K562 (cell line): ENCODE results near the gene BMF. TPM values are rescaled to one million over a fixed set of nuclear protein-coding genes. Genes with fewer than 3 reads are reported as not detected.
"Not testable (repeated sequence)": the region's sequence is repeated elsewhere in the genome, so short reads cannot be mapped to it uniquely, and the experiment has no call there.

ENCODE experiments used
- ATAC-seq: fragments of 200-7000 bp; cut with Tn5 transposase; 3 replicates; pipeline ENCODE4 v1.9.1; 2020; ENCODE audit warnings: moderate library complexity
- BruUV-seq: library from RNA; stranded (reverse); fragments of 400-500 nt; replicated peaks from 2 replicates; lab custom pipeline; 2021; lab: Mats Ljungman, UMichigan
- CTCF ChIA-PET: fragments of 300-600 bp; formaldehyde crosslinking; extraction: SDS; loops from one replicate; lab custom pipeline; 2021; ENCODE audit warnings: low intra/inter-chr PET ratio; lab: Yijun Ruan, JAX
- POLR2A ChIA-PET: fragments of 300-600, 350-650 bp; sonication (Branson Sonifier 250); formaldehyde crosslinking; extraction: SDS; loops from one replicate; lab custom pipeline; 2021; ENCODE audit warnings: antibody characterized with exemption, inconsistent platforms; lab: Yijun Ruan, JAX
- DNase-seq, 4 experiments: peaks; one replicate each; pipeline versions ENCODE4 v3.0.0 to v3.0.0-alpha.2; 2011 to 2018; ENCODE audit warnings: low spot score in 3 of 4, mixed read lengths in 3 of 4; ENCODE audit errors: extremely low read depth in 1 of 4
- FAIRE-seq: peaks from 2 replicates; lab custom pipeline; 2011; peaks lifted over from hg19 to GRCh38; lab: Jason Lieb, UNC
- H2AFZ ChIP-seq: 2 replicates; pipeline ENCODE4 v1.6.0; 2011; ENCODE audit warnings: low read depth, low read length, control low read depth, inconsistent platforms
- H3K27ac ChIP-seq: fragments of 200-600 bp; 3 replicates; pipeline ENCODE4 v1.8.0; 2011; ENCODE audit warnings: low read depth, mild to moderate bottlenecking, control low read depth, inconsistent platforms, low read length, moderate library complexity, mixed read lengths; ENCODE audit errors: extremely low read depth
- H3K27me3 ChIP-seq, 2 experiments: fragments of 300-600 bp in 1 of 2; 2 replicates in 1 of 2; 3 replicates in 1 of 2; pipeline versions ENCODE4 v1.6.0 to v1.8.0; 2011; ENCODE audit warnings: inconsistent platforms in 2 of 2, low read length in 2 of 2, mild to moderate bottlenecking in 1 of 2, mixed read lengths in 1 of 2, moderate library complexity in 1 of 2; ENCODE audit not compliant: control insufficient read depth in 2 of 2, insufficient read depth in 2 of 2
- H3K36me3 ChIP-seq: fragments of 300-600 bp; 3 replicates; pipeline ENCODE4 v1.8.0; 2011; ENCODE audit warnings: mild to moderate bottlenecking, low read length, inconsistent platforms; ENCODE audit not compliant: control insufficient read depth, insufficient read depth
- H3K4me1 ChIP-seq, 2 experiments: fragments of 200-600 bp in 1 of 2; replicated peaks in 1 of 2; 2 replicates in 1 of 2; 3 replicates in 1 of 2; pipeline versions ENCODE4 v1.5.1 to v1.8.0; 2011; ENCODE audit warnings: inconsistent platforms in 2 of 2, low read length in 2 of 2, mild to moderate bottlenecking in 1 of 2, mixed read lengths in 1 of 2, moderate library complexity in 1 of 2; ENCODE audit not compliant: control insufficient read depth in 2 of 2, insufficient read depth in 2 of 2
- H3K4me2 ChIP-seq: 2 replicates; pipeline ENCODE4 v1.6.1; 2011; ENCODE audit warnings: low read length, control low read depth, inconsistent platforms, mixed read lengths; ENCODE audit not compliant: insufficient read depth
- H3K4me3 ChIP-seq: fragments of 200-600 bp; sonication (generic), shearing (Covaris generic); 2 replicates; pipeline ENCODE4 v1.5.1; 2016; ENCODE audit warnings: control low read depth, inconsistent platforms
- H3K79me2 ChIP-seq: fragments of 200-600 bp; 3 replicates; pipeline ENCODE4 v1.8.0; 2011; ENCODE audit warnings: low read length, inconsistent platforms; ENCODE audit not compliant: control insufficient read depth, insufficient read depth
- H3K9ac ChIP-seq, 2 experiments: 2 replicates each; pipeline versions ENCODE4 v1.6.0 to v1.6.1; 2011; ENCODE audit warnings: low read depth in 2 of 2, low read length in 2 of 2, control low read depth in 1 of 2, inconsistent platforms in 1 of 2, mild to moderate bottlenecking in 1 of 2, mixed read lengths in 1 of 2; ENCODE audit not compliant: insufficient read depth in 1 of 2
- H3K9me1 ChIP-seq: one replicate; pipeline ENCODE4 v1.6.0; 2011; ENCODE audit warnings: inconsistent platforms, mild to moderate bottlenecking, low read length, moderate library complexity; ENCODE audit not compliant: control insufficient read depth, insufficient read depth
- H3K9me3 ChIP-seq: replicated peaks from 2 replicates; pipeline ENCODE4 v1.5.1; 2011; ENCODE audit warnings: low read depth, low read length, inconsistent platforms; ENCODE audit not compliant: control insufficient read depth, insufficient read depth
- H4K20me1 ChIP-seq: replicated peaks from 2 replicates; pipeline ENCODE4 v1.6.1; 2011; ENCODE audit warnings: low read length, inconsistent platforms, mixed read lengths; ENCODE audit not compliant: control insufficient read depth, insufficient read depth
- CREB3 ChIP-seq: fragments of 450-650 bp; conservative IDR thresholded peaks from 2 replicates; pipeline ENCODE4 v1.6.1; 2016; ENCODE audit warnings: missing genetic modification characterization, low read depth, mild to moderate bottlenecking, missing compliant biosample characterization, moderate library complexity
- FOSL1 ChIP-seq: fragments of 200-800 bp; sonication (Bioruptor generic); conservative IDR thresholded peaks from 2 replicates; pipeline ENCODE4 v1.6.1; 2016; ENCODE audit warnings: missing genetic modification characterization, missing compliant biosample characterization
- LCOR ChIP-seq: sonication (generic); formaldehyde crosslinking; IDR thresholded peaks from 2 replicates; pipeline ENCODE4 v1.8.0; 2022; ENCODE audit warnings: mild to moderate bottlenecking, missing genetic modification reagents
- MCM2 ChIP-seq: fragments of 450-650 bp; IDR thresholded peaks from 2 replicates; pipeline ENCODE4 v1.6.1; 2017; ENCODE audit warnings: low read depth, mild to moderate bottlenecking
- NCOA2 ChIP-seq, 2 experiments: fragments of 450-650 bp; IDR thresholded peaks; 2 replicates each; pipeline ENCODE4 v1.6.1; 2018; ENCODE audit warnings: mild to moderate bottlenecking in 2 of 2, moderate library complexity in 1 of 2; ENCODE audit not compliant: partially characterized antibody in 2 of 2
- PHF20 ChIP-seq: fragments of 450-650 bp; IDR thresholded peaks from 2 replicates; pipeline ENCODE4 v1.6.1; 2018; ENCODE audit not compliant: partially characterized antibody
- POLR2B ChIP-seq: fragments of 450-650 bp; IDR thresholded peaks from 2 replicates; pipeline ENCODE4 v1.6.1; 2018; ENCODE audit warnings: low read depth; ENCODE audit not compliant: partially characterized antibody
- SMAD4 ChIP-seq: fragments of 250-450 bp; sonication (Bioruptor Pico); conservative IDR thresholded peaks from 2 replicates; pipeline ENCODE4 v1.8.0; 2021; ENCODE audit warnings: inconsistent platforms, mild to moderate bottlenecking, moderate library complexity
- XRCC4 ChIP-seq: IDR thresholded peaks from one replicate; pipeline ENCODE4 v1.6.1; 2011; ENCODE audit not compliant: insufficient read depth, insufficient read length; ENCODE audit errors: extremely low read depth
- ZFX ChIP-seq: sonication (generic); formaldehyde crosslinking; IDR thresholded peaks from 2 replicates; pipeline ENCODE4 v1.8.0; 2022; ENCODE audit warnings: mild to moderate bottlenecking, missing genetic modification reagents, moderate library complexity
- ZNF224 ChIP-seq: sonication (generic); formaldehyde crosslinking; IDR thresholded peaks from 2 replicates; pipeline ENCODE4 v1.8.0; 2022; ENCODE audit warnings: mild to moderate bottlenecking, missing genetic modification reagents
- ZNF592 ChIP-seq: fragments of 450-650 bp; IDR thresholded peaks from 2 replicates; pipeline ENCODE4 v1.6.1; 2017; ENCODE audit warnings: antibody characterized with exemption, mild to moderate bottlenecking
- ZNF75A ChIP-seq: fragments of 450-650 bp; formaldehyde crosslinking; IDR thresholded peaks from 2 replicates; pipeline ENCODE4 v1.4.0; 2020; ENCODE audit warnings: mild to moderate bottlenecking
- ZNF76 ChIP-seq: fragments of 250-450 bp; sonication (Bioruptor Pico); IDR thresholded peaks from 2 replicates; pipeline ENCODE4 v1.4.0; 2020; ENCODE audit warnings: mild to moderate bottlenecking, moderate library complexity, borderline replicate concordance
- WGBS: fragments of 100-300 bp; shearing (Covaris generic); methylation state at CpG from one replicate; pipeline ENCODE4 v1.1.6; 2016; ENCODE audit warnings: low coverage, mixed read lengths; ENCODE audit not compliant: insufficient coverage; ENCODE audit errors: missing lambda C conversion rate; 5-methylcytosine and 5-hydroxymethylcytosine counted together
- in situ Hi-C: fragments of 300-500 bp; cut with MboI; formaldehyde crosslinking; loops from 4 replicates; pipeline ENCODE4 v1.15.0; 2018; ENCODE audit warnings: inconsistent platforms, mixed read lengths
- intact Hi-C: fragments of 100-400 bp; cut with micrococcal nuclease; formaldehyde crosslinking; loops from 2 replicates; pipeline ENCODE4 v1.14.2; 2022
- polyA plus RNA-seq, 8 experiments: library from polyadenylated mRNA; depleted of rRNA in 4 of 8; stranded (reverse) in 5 of 8; unstranded in 3 of 8; fragments of >200 nt; fragmentation: Nextera tagmentation in 2 of 8; fragmentation: Illumina TruSeq in 1 of 8; extraction: Ambion mirVana in 2 of 8; extraction: Trizol in 1 of 8; gene quantifications; 2 replicates each; pipeline versions ENCODE4 v1.2.1 to v1.2.3, GENCODE V29; 2011 to 2014; ENCODE audit warnings: inconsistent platforms in 1 of 8, missing spikeins in 1 of 8
- total RNA-seq, 7 experiments: library from RNA; depleted of rRNA in 6 of 7; stranded (reverse); fragments of >200 nt in 6 of 7; fragmentation: Illumina TruSeq in 2 of 7; extraction: Trizol in 2 of 7; gene quantifications; 2 replicates each; pipeline versions ENCODE4 v1.2.1 to v1.2.3, GENCODE V29; 2011 to 2021; ENCODE audit warnings: low replicate concordance in 1 of 7

Gene BMF
- total and polyA plus RNA-seq, 9 of the 15 experiments (the other 6 are each of a cell fraction or from before 2014, with no cell fraction given) = 0.25 to 0.91 (median 0.59) TPM; not detected in 2

- TF ChIP-seq ZNF592 (peak; percentile 91), MCM2 (no peak), NCOA2 (IDR thresholded peaks at IDR 0.05; ENCODE audit: partially characterized antibody in 2 of 2) (no peak), XRCC4 (no peak), PHF20 (no peak), LCOR (CRISPR knock-in tag) (no peak), SMAD4 (CRISPR knock-in tag) (peak; percentile 63; the same call in 1 of the 2 replicates), CREB3 (tag) (peak; percentile 63; the same call in 1 of the 2 replicates), POLR2B (no peak), ZNF224 (no peak), ZNF75A (CRISPR knock-in tag) (no peak), ZFX (CRISPR knock-in tag) (peak; percentile 4; the same call in 1 of the 2 replicates), ZNF76 (no peak), FOSL1 (tag) (no peak)
These were observed 33.2 kb downstream of the BMF start (continued) for GRCh38 chr15:40075298-40076044.

- H3K4me2 ChIP-seq, H3K79me2 ChIP-seq, BruUV-seq, FAIRE-seq, ATAC-seq, H3K9me3 ChIP-seq, H3K27ac ChIP-seq, intact Hi-C loops, H3K9ac ChIP-seq, H3K27me3 ChIP-seq, H2AFZ ChIP-seq, H3K4me3 ChIP-seq, H4K20me1 ChIP-seq, H3K36me3 ChIP-seq, H3K9me1 ChIP-seq, CTCF ChIA-PET, DNase-seq, in situ Hi-C loops: not testable (repeated sequence)
- H3K4me1 ChIP-seq = peaks cover 9 to 25% of the 10 kb centered on the region in 2 experiments; a peak in 4 of 5 replicates
- 97% methylated on average over 6 of the region's 27 CpGs for WGBS
- POLR2A ChIA-PET = interaction anchor here (1.0 kb wide), 1 partner anchor 22 kb away, joined by 3 read pairs; no protein-coding TSS in a partner anchor
These were observed 34.0 kb downstream of the BMF start for GRCh38 chr15:40074656-40075055.
